Measurements from ENCODE around the gene RAD51B. TPM values are rescaled to one million over a fixed set of nuclear protein-coding genes. Genes with fewer than 3 reads are reported as not detected.

The RAD51B gene
- total RNA-seq, 1 experiment from 2014 or later = 20.0 TPM

DNA sequence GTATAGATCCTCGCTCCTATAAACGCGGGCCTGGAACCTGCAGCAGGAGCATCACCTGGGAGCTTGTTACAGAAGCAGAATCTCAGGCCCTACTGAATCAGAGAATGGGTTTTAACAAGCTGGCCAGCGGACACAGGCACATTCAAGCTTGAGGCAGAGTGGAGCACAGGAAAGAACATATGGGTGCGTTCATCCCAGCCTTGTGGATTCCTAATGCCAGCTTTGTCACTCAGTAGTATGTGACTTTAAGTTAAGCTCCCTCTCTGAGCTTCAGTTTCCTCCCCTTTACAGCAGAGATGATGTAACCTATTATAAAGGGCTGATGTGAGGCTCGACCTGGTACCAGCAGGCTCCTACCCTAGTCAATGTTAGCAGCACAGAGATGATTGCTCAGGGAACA lies 768.4 kb downstream of the RAD51B start:
- H3K9ac ChIP-seq (ENCODE audit: low read length) = no peak overlapping the region

DNA sequence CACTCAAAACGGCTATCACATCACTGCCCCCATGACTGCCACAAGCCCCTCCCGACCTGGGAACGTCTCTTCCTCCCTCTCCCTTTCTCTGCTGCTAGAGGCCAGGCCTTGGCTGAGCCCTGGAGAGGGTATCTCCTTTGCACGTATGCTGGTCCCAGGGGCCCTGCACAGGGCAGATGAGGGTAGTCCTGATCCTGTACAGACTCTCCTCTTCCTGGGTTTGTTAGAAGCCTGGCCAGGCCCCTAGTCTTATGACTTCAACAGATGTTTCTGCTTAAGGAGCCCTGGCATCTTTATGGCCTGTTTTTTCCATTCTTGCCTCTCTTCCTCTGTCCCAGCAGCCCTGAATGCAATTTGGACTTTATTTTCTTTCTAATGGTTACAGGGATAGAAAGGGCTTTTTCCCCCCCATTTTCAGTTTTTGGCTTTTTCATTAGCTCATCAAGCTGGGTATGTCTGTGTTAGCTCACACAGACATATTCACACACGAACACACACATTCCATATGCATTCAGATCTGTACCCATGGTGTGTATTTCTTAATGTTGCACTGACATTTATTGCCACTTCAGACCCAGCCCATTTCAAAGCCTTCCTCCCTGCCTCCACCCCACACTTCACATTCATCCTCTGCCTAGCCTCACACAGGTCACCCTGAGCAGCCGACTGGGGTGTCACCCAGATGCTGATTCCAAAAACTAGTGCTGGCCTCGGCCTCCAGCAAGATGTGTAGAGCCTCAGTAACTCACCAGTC lies 770.0 kb downstream of the RAD51B start:
- no peaks in the 10 kb centered on the region for H3K9me2 ChIP-seq (ENCODE audit: insufficient read depth)
- DNase-seq (ENCODE audit: low read depth, low spot score) (no peak), ATAC-seq (no peak)
- H3K79me2 ChIP-seq (ENCODE audit: insufficient read depth, low read length) = no peaks in the 10 kb centered on the region
- no peak overlapping the region for H3K4me3 ChIP-seq (replicated peaks in 1 of 2; ENCODE audit: low read depth in 1 of 2, low read length in 2 of 2)
- TF ChIP-seq EZH2 (IDR thresholded peaks at IDR 0.05) = no peak
- TF ChIP-seq RAD21 (IDR thresholded peaks at IDR 0.05; ENCODE audit: low read depth) = no peak
- TF ChIP-seq JUND (IDR thresholded peaks at IDR 0.05) = no peak
- TF ChIP-seq, protein P1, sequence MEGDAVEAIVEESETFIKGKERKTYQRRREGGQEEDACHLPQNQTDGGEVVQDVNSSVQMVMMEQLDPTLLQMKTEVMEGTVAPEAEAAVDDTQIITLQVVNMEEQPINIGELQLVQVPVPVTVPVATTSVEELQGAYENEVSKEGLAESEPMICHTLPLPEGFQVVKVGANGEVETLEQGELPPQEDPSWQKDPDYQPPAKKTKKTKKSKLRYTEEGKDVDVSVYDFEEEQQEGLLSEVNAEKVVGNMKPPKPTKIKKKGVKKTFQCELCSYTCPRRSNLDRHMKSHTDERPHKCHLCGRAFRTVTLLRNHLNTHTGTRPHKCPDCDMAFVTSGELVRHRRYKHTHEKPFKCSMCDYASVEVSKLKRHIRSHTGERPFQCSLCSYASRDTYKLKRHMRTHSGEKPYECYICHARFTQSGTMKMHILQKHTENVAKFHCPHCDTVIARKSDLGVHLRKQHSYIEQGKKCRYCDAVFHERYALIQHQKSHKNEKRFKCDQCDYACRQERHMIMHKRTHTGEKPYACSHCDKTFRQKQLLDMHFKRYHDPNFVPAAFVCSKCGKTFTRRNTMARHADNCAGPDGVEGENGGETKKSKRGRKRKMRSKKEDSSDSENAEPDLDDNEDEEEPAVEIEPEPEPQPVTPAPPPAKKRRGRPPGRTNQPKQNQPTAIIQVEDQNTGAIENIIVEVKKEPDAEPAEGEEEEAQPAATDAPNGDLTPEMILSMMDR (IDR thresholded peaks at IDR 0.05 in 2 of 3, conservative IDR thresholded peaks at IDR 0.05 in 1 of 3; ENCODE audit: borderline replicate concordance in 1 of 3, insufficient read depth in 1 of 3, low read depth in 2 of 3, low read length in 2 of 3) = no peak
- TF ChIP-seq SIN3A (IDR thresholded peaks at IDR 0.05; ENCODE audit: low read depth) = no peak
- no peak for TF ChIP-seq EZH2phosphoT487 (IDR thresholded peaks at IDR 0.05; ENCODE audit: borderline replicate concordance)
- TF ChIP-seq POLR2AphosphoS5 (IDR thresholded peaks at IDR 0.05; ENCODE audit: low read depth, low read length) = no peak
- TF ChIP-seq, protein P2, sequence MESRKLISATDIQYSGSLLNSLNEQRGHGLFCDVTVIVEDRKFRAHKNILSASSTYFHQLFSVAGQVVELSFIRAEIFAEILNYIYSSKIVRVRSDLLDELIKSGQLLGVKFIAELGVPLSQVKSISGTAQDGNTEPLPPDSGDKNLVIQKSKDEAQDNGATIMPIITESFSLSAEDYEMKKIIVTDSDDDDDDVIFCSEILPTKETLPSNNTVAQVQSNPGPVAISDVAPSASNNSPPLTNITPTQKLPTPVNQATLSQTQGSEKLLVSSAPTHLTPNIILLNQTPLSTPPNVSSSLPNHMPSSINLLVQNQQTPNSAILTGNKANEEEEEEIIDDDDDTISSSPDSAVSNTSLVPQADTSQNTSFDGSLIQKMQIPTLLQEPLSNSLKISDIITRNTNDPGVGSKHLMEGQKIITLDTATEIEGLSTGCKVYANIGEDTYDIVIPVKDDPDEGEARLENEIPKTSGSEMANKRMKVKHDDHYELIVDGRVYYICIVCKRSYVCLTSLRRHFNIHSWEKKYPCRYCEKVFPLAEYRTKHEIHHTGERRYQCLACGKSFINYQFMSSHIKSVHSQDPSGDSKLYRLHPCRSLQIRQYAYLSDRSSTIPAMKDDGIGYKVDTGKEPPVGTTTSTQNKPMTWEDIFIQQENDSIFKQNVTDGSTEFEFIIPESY (IDR thresholded peaks at IDR 0.05; ENCODE audit: extremely low read depth, insufficient replicate concordance, low read length) = no peak
- H3K36me3 ChIP-seq (ENCODE audit: control insufficient read depth in 1 of 2, insufficient read depth in 2 of 2, low read length in 2 of 2) = no peaks in the 10 kb centered on the region
- no peak overlapping the region for H3K4me2 ChIP-seq (ENCODE audit: low read length)
- no peak overlapping the region for H3K27ac ChIP-seq (ENCODE audit: low read depth, low read length)
- RAD21 ChIA-PET (ENCODE audit: low non-redundant PET in 1 of 2, low total read pairs in 2 of 2, uncharacterized antibody in 2 of 2, unreplicated experiment in 2 of 2) = no interaction called here
- H3K4me1 ChIP-seq (ENCODE audit: control insufficient read depth in 1 of 2, insufficient read depth in 2 of 2, low read length in 2 of 2) = peaks cover 49 to 57% of the 10 kb centered on the region in 2 experiments
- H3K9me3 ChIP-seq (ENCODE audit: control insufficient read depth in 1 of 2, insufficient read depth in 1 of 2, low read depth in 1 of 2, low read length in 2 of 2) = no peaks in the 10 kb centered on the region
- H4K20me1 ChIP-seq (ENCODE audit: insufficient read depth) = no peaks in the 10 kb centered on the region
- no peaks in the 10 kb centered on the region for H3K27me3 ChIP-seq (ENCODE audit: insufficient read depth, low read length)
- CTCF ChIA-PET = no interaction called here
- BruUV-seq (replicated peaks) = no TSS peak
- intact Hi-C loops (cut with micrococcal nuclease) = no loop called here
- H2AFZ ChIP-seq (ENCODE audit: low read depth, low read length, poor library complexity, severe bottlenecking) = no peak overlapping the region
- POLR2A ChIA-PET = interaction anchor here (1.1 kb wide), 1 partner anchor 189 kb away, joined by 3 read pairs; no protein-coding TSS in a partner anchor
- no peak overlapping the region for H3K9ac ChIP-seq (ENCODE audit: low read length)

More for the DNA sequence above, 768.4 kb downstream of the RAD51B start:
- Histone ChIP-seq H3K9me2 (ENCODE audit: insufficient read depth) (no peaks in the 10 kb centered on the region), H3K36me3 (ENCODE audit: control insufficient read depth in 1 of 2, insufficient read depth in 2 of 2, low read length in 2 of 2) (no peaks in the 10 kb centered on the region), H3K4me2 (ENCODE audit: low read length) (no peak overlapping the region), H2AFZ (ENCODE audit: low read depth, low read length, poor library complexity, severe bottlenecking) (no peak overlapping the region), H3K4me3 (replicated peaks in 1 of 2; ENCODE audit: low read depth in 1 of 2, low read length in 2 of 2) (no peak overlapping the region), H4K20me1 (ENCODE audit: insufficient read depth) (no peaks in the 10 kb centered on the region), H3K4me1 (ENCODE audit: control insufficient read depth in 1 of 2, insufficient read depth in 2 of 2, low read length in 2 of 2) (peaks cover 54 to 62% of the 10 kb centered on the region in 2 experiments), H3K9me3 (ENCODE audit: control insufficient read depth in 1 of 2, insufficient read depth in 1 of 2, low read depth in 1 of 2, low read length in 2 of 2) (no peaks in the 10 kb centered on the region), H3K27ac (ENCODE audit: low read depth, low read length) (peak overlapping the region; percentile 36; the same call in 1 of the 2 replicates), H3K79me2 (ENCODE audit: insufficient read depth, low read length) (no peaks in the 10 kb centered on the region), H3K27me3 (ENCODE audit: insufficient read depth, low read length) (no peaks in the 10 kb centered on the region)
- ChIA-PET CTCF (no interaction called here), POLR2A (interaction anchor here (2.3 kb wide), 1 partner anchor 10 kb away, joined by 7 read pairs; no protein-coding TSS in a partner anchor), RAD21 (ENCODE audit: low non-redundant PET in 1 of 2, low total read pairs in 2 of 2, uncharacterized antibody in 2 of 2, unreplicated experiment in 2 of 2) (no interaction called here)
- intact Hi-C loops (cut with micrococcal nuclease) = no loop called here
- TF ChIP-seq RAD21 (IDR thresholded peaks at IDR 0.05; ENCODE audit: low read depth) = no peak
- TF ChIP-seq, protein P3, sequence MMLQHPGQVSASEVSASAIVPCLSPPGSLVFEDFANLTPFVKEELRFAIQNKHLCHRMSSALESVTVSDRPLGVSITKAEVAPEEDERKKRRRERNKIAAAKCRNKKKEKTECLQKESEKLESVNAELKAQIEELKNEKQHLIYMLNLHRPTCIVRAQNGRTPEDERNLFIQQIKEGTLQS (IDR thresholded peaks at IDR 0.05) = no peak
- no peak for TF ChIP-seq JUND (IDR thresholded peaks at IDR 0.05)
- no peak for TF ChIP-seq TCF7L2 (IDR thresholded peaks at IDR 0.05; ENCODE audit: borderline replicate concordance, extremely low read depth, insufficient read depth, insufficient read length)
- no peak for TF ChIP-seq SP1 (IDR thresholded peaks at IDR 0.05; ENCODE audit: low read depth)
- TF ChIP-seq EZH2 (IDR thresholded peaks at IDR 0.05) = no peak
- TF ChIP-seq FOSL1 (IDR thresholded peaks at IDR 0.05; ENCODE audit: low read depth) = no peak
- no peak for DNase-seq (ENCODE audit: low read depth, low spot score)
- BruUV-seq (replicated peaks) = no TSS peak
- no peak for ATAC-seq

Measured in HCT116 (cell line).